Heart right ventricle (tissue), 16 donors: ENCODE results near the gene ANO2. TPM values are rescaled to one million over a fixed set of nuclear protein-coding genes. Genes with fewer than 3 reads are reported as not detected.

ENCODE experiments used
- ATAC-seq, 8 donors: fragments of 200-7000 bp; cut with Tn5 transposase; one replicate each; pipeline ENCODE4 v1.9.1; 2020; ENCODE audit warnings: mild to moderate bottlenecking in 8 of 8, moderate library complexity in 8 of 8, moderate number of reproducible peaks in 1 of 8
- DNase-seq, 2 donors: peaks; one replicate each; pipeline ENCODE4 v3.0.0-alpha.2; 2020
- H3K27ac ChIP-seq, 10 donors: fragments of 200-600 bp; sonication (generic) in 2 of 10; one replicate each; pipeline versions ENCODE4 v1.5.0 to v1.8.0; 2020 to 2022; ENCODE audit warnings: mild to moderate bottlenecking in 3 of 10
- H3K27me3 ChIP-seq, 7 donors: fragments of 200-600 bp; one replicate each; pipeline ENCODE4 v1.8.0; 2021 to 2022; ENCODE audit warnings: mild to moderate bottlenecking in 2 of 7
- H3K36me3 ChIP-seq, 9 donors: fragments of 200-600 bp; sonication (generic) in 1 of 9; one replicate each; pipeline versions ENCODE4 v1.5.0 to v1.8.0; 2020 to 2022; ENCODE audit warnings: mild to moderate bottlenecking in 2 of 9
- H3K4me1 ChIP-seq, 9 donors: fragments of 200-600 bp; sonication (generic) in 1 of 9; one replicate each; pipeline versions ENCODE4 v1.5.0 to v1.8.0; 2020 to 2022; ENCODE audit warnings: mild to moderate bottlenecking in 4 of 9
- H3K4me3 ChIP-seq, 10 donors: fragments of 200-600 bp; sonication (generic) in 2 of 10; one replicate each; pipeline versions ENCODE4 v1.5.0 to v1.8.0; 2020 to 2022; ENCODE audit warnings: mild to moderate bottlenecking in 7 of 10, moderate library complexity in 2 of 10
- H3K9me3 ChIP-seq, 11 donors: fragments of 200-600 bp in 10 of 11; sonication (generic) in 2 of 11; one replicate each; pipeline versions ENCODE4 v1.5.0 to v1.8.0; 2013 to 2022; ENCODE audit warnings: mild to moderate bottlenecking in 2 of 11, control low read depth in 1 of 11, moderate library complexity in 1 of 11
- WGBS, 2 donors: extraction: QIAGEN DNeasy Blood & Tissue Kit; methylation state at CpG; one replicate each; pipeline ENCODE4 v1.1.7; 2013; ENCODE audit warnings: inconsistent platforms in 1 of 2; 5-methylcytosine and 5-hydroxymethylcytosine counted together
- intact Hi-C, 10 donors: fragments of 100-400 bp; cut with DNase I; formaldehyde crosslinking; loops; one replicate each; pipeline versions ENCODE4 v1.11.1 to v1.14.2; 2022
- polyA plus RNA-seq, 2 donors: library from polyadenylated mRNA; stranded (reverse); fragments of 200-250 nt; gene quantifications; one replicate each; pipeline ENCODE4 v1.2.3, GENCODE V29; 2013
- total RNA-seq, 10 donors: library from RNA; stranded (reverse); fragmentation: NEBNext Ultra II Directional in 3 of 10; extraction: Animal tissue kit (Norgen Biotek cat#: 25700) in 3 of 10; gene quantifications; one replicate each; pipeline versions ENCODE4 v1.2.1 to v1.2.4, GENCODE V29; 2021 to 2023
- TF ChIP-seq, protein P1 (sequence below), 9 donors: fragments of 200-600 bp; sonication (generic) in 2 of 9; IDR thresholded peaks; one replicate each; pipeline versions ENCODE4 v1.5.0 to v1.8.0; 2021 to 2022; ENCODE audit warnings: antibody characterized with exemption in 9 of 9, mild to moderate bottlenecking in 5 of 9, moderate library complexity in 1 of 9
- donor health status: Arrhythmogenic right ventricular cardiomyopathy.
- donor health status: ischemic (EF 13 %, LVEDD 7.1; RV severe dilation, severe dysfunction).
- donor health status: healthy with polysubstance abuse.
- donor health status: DM: no; HTN: yes; CAD: no.
- donor health status: DM: no; HTN: no; CAD: no.
- donor health status: ischemic (EF 25% LVEDD 6.9; RV normal size, moderate dysfunction).
- donor health status: ischemic (EF 25% LVEDD 5.7; RV mildly dilated, moderate dysfunction).
- donor health status: healthy.
- donor health status: DM: yes; HTN: yes; CAD: no.
- donor health status: Ischemic cardiomyopathy.
- donor health status: ischemic (EF 35%, LVEDD 5.7; RV mildly dilated, moderate dysfunction).
- donor health status: nonischemic (EF 11% LVEDD 7.7; RV severe dilation, severe dysfunction).
- donor health status: DM: yes; HTN: yes; CAD: no.
- donor health status: PGD.
- donor health status: ischemic (EF 29% LVEDD 5.4; RV normal size, mild dysfunction).
- donor health status: nonischemic (EF 23%, LVEDD 6.1; RV moderate dilation, normal function).

Gene ANO2
- total and polyA plus RNA-seq, 12 donors = 4.0 to 15.2 (median 12.0) TPM

DNA sequence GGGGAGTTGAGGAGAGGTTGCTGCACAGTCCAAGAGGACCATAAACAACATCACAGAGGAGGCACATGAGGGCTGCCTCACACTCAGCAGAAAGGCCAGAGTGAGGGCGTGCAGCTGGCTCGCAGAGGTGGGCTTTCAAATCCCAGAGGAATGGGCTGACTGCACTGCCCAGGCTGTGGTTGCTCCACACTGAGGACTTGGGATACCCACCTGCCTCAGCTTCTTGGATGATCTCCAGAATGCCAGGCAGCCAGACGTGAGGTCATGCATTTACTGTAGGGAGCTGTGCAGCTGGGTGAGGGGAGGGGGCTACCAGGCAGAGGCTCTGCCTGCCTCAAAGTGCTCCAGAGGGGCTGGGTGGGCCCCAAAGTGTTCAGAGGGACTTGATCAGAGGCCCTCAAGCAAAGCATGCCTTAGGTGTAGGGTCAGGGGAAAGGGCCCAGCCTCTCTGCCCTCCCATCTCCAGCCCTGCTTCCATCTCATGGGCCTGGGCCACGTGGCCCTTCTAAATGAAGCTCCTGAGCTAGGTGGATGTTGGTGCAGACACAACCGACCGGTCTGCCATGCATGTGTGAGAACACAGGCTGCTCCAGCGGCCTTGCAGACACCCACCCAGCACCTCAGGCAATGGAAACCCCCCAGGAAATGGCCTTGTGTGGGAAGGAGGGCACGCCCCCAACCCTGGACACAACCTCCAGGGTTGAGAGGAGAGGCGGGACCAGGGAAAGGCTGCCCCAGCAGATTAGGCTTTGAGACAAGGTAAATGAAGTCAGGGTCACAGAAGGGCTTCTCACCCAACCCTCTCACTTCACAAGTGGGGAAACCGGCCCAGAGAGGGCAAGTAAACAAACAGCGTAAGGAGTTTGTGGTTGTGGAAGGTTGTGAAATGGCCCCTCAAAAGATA, 422.4 kb downstream of the ANO2 start:
- Histone ChIP-seq H3K27me3 (no peaks in the 10 kb centered on the region), H3K9me3 (no peaks in the 10 kb centered on the region), H3K36me3 (no peaks in the 10 kb centered on the region), H3K27ac (no peak overlapping the region), H3K4me1 (no peaks in the 10 kb centered on the region), H3K4me3 (no peak overlapping the region)
- no peak for ATAC-seq
- TF ChIP-seq, protein P1, sequence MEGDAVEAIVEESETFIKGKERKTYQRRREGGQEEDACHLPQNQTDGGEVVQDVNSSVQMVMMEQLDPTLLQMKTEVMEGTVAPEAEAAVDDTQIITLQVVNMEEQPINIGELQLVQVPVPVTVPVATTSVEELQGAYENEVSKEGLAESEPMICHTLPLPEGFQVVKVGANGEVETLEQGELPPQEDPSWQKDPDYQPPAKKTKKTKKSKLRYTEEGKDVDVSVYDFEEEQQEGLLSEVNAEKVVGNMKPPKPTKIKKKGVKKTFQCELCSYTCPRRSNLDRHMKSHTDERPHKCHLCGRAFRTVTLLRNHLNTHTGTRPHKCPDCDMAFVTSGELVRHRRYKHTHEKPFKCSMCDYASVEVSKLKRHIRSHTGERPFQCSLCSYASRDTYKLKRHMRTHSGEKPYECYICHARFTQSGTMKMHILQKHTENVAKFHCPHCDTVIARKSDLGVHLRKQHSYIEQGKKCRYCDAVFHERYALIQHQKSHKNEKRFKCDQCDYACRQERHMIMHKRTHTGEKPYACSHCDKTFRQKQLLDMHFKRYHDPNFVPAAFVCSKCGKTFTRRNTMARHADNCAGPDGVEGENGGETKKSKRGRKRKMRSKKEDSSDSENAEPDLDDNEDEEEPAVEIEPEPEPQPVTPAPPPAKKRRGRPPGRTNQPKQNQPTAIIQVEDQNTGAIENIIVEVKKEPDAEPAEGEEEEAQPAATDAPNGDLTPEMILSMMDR (IDR thresholded peaks at IDR 0.05) = no peak
- WGBS, 2 donors = 83 to 87% methylated on average over 11 of the region's 11 CpGs
- DNase-seq = no peak
- intact Hi-C loops = no loop called here

DNA sequence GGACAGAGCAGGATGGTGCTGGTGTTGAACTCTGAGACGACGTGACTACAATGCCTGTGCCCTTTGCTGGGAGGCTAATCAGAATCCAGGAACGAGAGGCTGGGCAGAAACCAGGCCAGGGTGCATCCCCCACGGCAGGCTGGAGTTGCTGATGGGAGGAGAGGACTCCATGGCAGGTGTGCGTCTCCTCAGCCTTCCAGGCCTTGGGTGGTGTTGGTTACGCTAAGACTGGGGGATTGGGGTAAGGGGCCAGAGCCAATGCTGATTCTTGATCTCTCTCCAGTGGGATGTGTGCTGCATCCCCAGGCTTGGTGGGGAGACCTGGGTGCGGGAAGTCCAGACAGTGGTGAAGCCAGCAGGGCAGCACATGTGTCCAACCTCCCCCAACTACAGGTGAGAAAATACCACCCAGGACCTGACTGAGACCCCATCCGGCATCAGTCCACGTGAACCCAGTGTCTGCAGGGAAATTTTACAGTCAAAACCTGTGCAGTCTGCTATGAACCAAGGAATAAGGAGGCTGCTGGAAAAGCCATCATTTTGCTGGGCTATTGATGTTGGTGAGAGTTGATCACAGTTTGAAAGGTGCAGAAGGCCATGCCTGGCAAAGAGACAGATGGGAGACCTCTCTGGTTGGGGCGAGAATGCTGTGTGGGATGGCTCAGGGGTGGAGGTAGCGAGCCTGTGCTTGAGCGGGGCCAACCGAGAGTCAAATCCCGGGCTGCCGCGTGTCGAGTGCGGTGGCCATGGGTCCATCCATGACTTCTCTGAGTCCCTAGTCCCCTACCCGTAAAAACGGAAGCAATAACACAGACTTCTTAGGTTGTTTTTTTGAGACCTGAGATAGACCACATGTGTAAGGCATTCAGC, 423.4 kb downstream of the ANO2 start:
- DNase-seq (no peak), ATAC-seq (no peak)
- intact Hi-C loops = no loop called here
- Histone ChIP-seq H3K36me3 (no peaks in the 10 kb centered on the region), H3K27me3 (no peaks in the 10 kb centered on the region), H3K4me3 (no peak overlapping the region), H3K27ac (no peak overlapping the region), H3K9me3 (no peaks in the 10 kb centered on the region), H3K4me1 (no peaks in the 10 kb centered on the region)
- TF ChIP-seq, protein P1 (IDR thresholded peaks at IDR 0.05) = no peak
- 93% methylated on average over 20 of the region's 20 CpGs for WGBS, 2 donors

DNA sequence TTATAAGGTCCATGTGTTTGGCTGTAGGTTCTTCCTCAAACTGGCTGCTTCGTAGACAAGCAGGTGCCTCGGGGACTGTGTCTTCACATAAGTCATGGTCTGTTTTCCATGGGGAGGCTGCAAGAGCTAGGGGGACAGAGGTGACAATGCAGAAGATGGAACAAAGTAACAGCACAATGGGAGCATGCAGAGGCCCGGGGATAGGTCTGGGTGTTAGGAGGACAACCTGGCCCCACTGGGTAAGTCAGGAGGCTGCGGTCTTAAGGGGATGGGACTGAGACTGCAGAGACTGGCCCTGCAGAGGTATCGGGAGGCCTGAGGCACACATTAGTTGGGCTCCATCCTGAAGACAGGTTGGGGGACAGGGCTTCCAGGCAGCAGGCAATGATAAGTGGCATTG, 424.2 kb downstream of the ANO2 start:
- H3K36me3 ChIP-seq = no peaks in the 10 kb centered on the region
- no peak overlapping the region for H3K4me3 ChIP-seq
- no peak overlapping the region for H3K27ac ChIP-seq
- DNase-seq (no peak), ATAC-seq (no peak)
- intact Hi-C loops = no loop called here
- H3K27me3 ChIP-seq = no peaks in the 10 kb centered on the region
- TF ChIP-seq, protein P1 (IDR thresholded peaks at IDR 0.05) = no peak
- WGBS, 2 donors = 95 to 97% methylated on average over 5 of the region's 5 CpGs
- H3K9me3 ChIP-seq = no peaks in the 10 kb centered on the region
- H3K4me1 ChIP-seq = no peaks in the 10 kb centered on the region

DNA sequence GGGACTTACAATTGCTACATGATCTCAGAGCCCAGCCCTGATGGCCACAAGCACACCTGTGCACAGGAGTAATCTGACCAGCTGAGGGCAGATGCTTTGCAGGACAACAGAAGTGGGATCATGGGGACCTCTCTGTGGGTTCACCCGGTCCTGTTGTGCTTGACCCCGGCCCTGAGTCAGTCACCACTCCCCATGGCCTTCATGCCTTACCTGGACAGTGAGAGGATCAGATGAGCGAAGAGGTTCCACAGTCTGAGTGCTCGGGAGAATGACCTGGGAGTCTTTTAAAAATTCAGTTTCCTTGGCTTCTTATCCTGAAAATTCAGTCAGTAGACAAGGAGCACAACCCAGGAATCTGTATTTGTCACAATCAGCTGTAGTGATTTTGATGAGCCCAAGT, 425.0 kb downstream of the ANO2 start:
- TF ChIP-seq, protein P1 (IDR thresholded peaks at IDR 0.05) = no peak
- WGBS, 2 donors = 94 to 99% methylated on average over 4 of the region's 4 CpGs
- DNase-seq (no peak), ATAC-seq (no peak)
- no peaks in the 10 kb centered on the region for H3K4me1 ChIP-seq
- H3K27me3 ChIP-seq = peaks cover 0 to 5% (median 0%) of the 10 kb centered on the region in 7 donors
- no peak overlapping the region for H3K4me3 ChIP-seq
- H3K27ac ChIP-seq = no peak overlapping the region
- H3K9me3 ChIP-seq = no peaks in the 10 kb centered on the region
- intact Hi-C loops = no loop called here
- H3K36me3 ChIP-seq = no peaks in the 10 kb centered on the region
